Measurements from ENCODE around the gene C19orf47.

The C19orf47 gene

DNA sequence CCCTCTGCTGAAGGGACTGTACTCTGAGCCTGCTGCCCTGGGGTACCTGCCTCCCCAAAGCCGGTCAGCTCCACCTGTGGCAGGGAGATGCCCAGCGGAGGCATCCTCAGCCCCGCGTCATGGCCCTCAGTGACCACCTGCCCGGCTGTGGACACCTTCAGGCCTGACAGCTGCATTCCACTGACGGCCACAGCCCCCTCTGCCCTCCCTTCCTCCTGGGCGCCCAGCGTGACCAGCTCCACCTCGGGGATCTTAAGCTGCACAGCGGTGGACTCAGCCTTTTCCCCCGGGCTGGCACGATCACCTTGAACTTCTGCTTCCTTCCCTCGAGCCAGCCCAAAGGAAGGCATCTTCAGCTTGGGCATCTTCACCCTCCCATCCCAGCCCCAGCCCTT lies 46.6 kb upstream of the C19orf47 start:
- no peaks in the 10 kb centered on the region for H3K9me3 ChIP-seq (ENCODE audit: insufficient read depth, low read length)
- H3K27me3 ChIP-seq (ENCODE audit: low read depth, low read length), result peaks cover 27% of the 10 kb centered on the region
- no peaks in the 10 kb centered on the region for H3K4me1 ChIP-seq (ENCODE audit: low read length)
- H3K36me3 ChIP-seq (replicated peaks; ENCODE audit: low read depth, low read length), result no peaks in the 10 kb centered on the region
- TF ChIP-seq, protein P1, sequence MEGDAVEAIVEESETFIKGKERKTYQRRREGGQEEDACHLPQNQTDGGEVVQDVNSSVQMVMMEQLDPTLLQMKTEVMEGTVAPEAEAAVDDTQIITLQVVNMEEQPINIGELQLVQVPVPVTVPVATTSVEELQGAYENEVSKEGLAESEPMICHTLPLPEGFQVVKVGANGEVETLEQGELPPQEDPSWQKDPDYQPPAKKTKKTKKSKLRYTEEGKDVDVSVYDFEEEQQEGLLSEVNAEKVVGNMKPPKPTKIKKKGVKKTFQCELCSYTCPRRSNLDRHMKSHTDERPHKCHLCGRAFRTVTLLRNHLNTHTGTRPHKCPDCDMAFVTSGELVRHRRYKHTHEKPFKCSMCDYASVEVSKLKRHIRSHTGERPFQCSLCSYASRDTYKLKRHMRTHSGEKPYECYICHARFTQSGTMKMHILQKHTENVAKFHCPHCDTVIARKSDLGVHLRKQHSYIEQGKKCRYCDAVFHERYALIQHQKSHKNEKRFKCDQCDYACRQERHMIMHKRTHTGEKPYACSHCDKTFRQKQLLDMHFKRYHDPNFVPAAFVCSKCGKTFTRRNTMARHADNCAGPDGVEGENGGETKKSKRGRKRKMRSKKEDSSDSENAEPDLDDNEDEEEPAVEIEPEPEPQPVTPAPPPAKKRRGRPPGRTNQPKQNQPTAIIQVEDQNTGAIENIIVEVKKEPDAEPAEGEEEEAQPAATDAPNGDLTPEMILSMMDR (IDR thresholded peaks at IDR 0.05; ENCODE audit: low read depth, low read length), result no peak
- no peak for TF ChIP-seq EZH2phosphoT487 (IDR thresholded peaks at IDR 0.05; ENCODE audit: low read depth)
- no peaks in the 10 kb centered on the region for H4K20me1 ChIP-seq (ENCODE audit: insufficient read depth, low read length)
- no peak overlapping the region for H3K4me3 ChIP-seq (ENCODE audit: low read length)
- no peaks in the 10 kb centered on the region for H3K79me2 ChIP-seq (ENCODE audit: low read length)
- no peak overlapping the region for H3K27ac ChIP-seq (ENCODE audit: low read length)
- H2AFZ ChIP-seq (ENCODE audit: low read depth, low read length), result no peak overlapping the region
- H3K4me2 ChIP-seq (ENCODE audit: low read length), result no peak overlapping the region
- H3K9ac ChIP-seq (ENCODE audit: low read length), result no peak overlapping the region

DNA sequence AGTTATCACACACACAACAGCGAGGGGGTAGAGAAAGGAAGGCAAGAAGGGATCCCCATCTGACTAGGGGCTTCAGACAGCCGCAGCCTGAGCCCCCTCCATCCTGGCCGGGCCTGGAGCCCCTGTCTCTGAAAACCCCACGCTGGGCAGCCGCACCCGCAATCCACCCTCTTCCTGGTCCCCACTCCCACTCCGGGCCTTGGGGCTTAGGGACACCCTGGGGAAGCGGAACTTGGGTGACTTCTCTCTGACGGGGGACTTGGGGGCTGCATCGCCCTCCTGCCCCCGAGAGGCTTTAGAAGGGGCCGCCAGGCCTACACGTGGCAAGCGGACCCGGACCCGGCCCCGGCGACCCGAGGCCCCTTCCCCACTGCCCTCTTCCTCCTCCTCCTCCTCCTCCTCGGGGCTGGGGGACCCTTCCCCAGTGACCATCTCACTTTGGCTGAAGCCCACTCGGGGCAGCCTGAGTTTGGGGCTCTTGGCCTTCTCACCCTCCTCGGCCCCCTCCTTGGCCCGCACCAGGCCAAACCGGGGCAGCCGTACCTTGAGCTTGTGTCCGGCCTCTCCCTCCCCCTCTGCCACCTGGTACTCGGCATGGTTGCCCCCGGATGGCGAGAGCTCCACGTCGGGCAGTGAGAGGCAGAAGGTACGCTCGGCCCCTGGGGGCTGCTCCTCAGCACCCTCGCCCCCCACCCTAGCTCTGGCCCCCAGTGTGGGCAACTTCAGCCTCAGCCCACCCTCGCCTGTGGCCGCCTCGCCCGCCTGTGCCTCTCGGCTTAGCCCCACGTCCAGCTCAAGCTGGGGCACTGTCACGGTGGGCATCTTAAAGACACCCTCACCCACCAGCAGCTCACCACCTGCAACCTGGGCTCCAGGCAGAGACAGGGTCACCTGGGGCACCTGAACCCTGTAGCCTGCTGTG lies 46.0 kb upstream of the C19orf47 start:
- Histone ChIP-seq H4K20me1 (ENCODE audit: insufficient read depth, low read length) (no peaks in the 10 kb centered on the region), H3K27me3 (ENCODE audit: low read depth, low read length) (peaks cover 27% of the 10 kb centered on the region), H3K9ac (ENCODE audit: low read length) (no peak overlapping the region), H3K9me3 (ENCODE audit: insufficient read depth, low read length) (no peaks in the 10 kb centered on the region), H3K27ac (ENCODE audit: low read length) (no peak overlapping the region), H3K79me2 (ENCODE audit: low read length) (no peaks in the 10 kb centered on the region), H3K36me3 (replicated peaks; ENCODE audit: low read depth, low read length) (no peaks in the 10 kb centered on the region), H3K4me1 (ENCODE audit: low read length) (no peaks in the 10 kb centered on the region), H2AFZ (ENCODE audit: low read depth, low read length) (no peak overlapping the region), H3K4me3 (ENCODE audit: low read length) (no peak overlapping the region), H3K4me2 (ENCODE audit: low read length) (no peak overlapping the region)
- no peak for TF ChIP-seq EZH2phosphoT487 (IDR thresholded peaks at IDR 0.05; ENCODE audit: low read depth)
- TF ChIP-seq, protein P1 (IDR thresholded peaks at IDR 0.05; ENCODE audit: low read depth, low read length), result no peak

DNA sequence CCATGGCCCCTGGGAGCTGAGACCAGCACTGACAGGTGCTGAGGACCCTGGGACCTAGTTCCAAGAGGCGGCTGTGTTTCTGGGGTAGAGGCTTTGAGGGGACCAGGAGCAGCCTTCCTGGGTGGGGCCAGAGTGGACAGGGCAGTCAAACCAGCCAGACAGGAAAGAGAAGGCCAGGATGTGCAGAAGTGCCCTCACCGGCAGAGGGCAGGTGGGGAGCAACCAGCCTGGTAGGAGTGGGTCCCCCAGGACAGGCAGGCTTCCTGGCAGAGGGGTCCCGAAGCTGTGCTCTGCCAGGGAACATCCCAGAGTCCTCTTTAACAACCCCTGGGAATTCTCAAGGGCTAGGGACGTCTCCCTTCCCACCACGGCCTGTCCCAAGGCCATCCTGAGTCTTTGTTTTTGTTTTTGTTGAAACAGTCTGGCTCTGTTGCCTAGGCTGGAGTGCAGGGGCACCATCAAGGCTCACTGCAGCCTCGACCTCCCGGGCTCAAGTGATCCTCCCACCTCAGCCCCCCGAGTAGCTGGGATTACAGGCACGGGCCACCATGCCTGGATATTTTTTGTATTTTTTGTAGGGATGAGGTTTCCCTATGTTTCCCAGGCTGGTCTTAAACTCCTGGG lies 44.8 kb upstream of the C19orf47 start:
- Histone ChIP-seq H3K9me3 (ENCODE audit: insufficient read depth, low read length) (no peaks in the 10 kb centered on the region), H3K4me1 (ENCODE audit: low read length) (no peaks in the 10 kb centered on the region), H4K20me1 (ENCODE audit: insufficient read depth, low read length) (no peaks in the 10 kb centered on the region), H3K27ac (ENCODE audit: low read length) (no peak overlapping the region), H3K4me3 (ENCODE audit: low read length) (no peak overlapping the region), H2AFZ (ENCODE audit: low read depth, low read length) (no peak overlapping the region), H3K9ac (ENCODE audit: low read length) (no peak overlapping the region), H3K4me2 (ENCODE audit: low read length) (no peak overlapping the region), H3K36me3 (replicated peaks; ENCODE audit: low read depth, low read length) (no peaks in the 10 kb centered on the region), H3K27me3 (ENCODE audit: low read depth, low read length) (peaks cover 27% of the 10 kb centered on the region), H3K79me2 (ENCODE audit: low read length) (no peaks in the 10 kb centered on the region)
- TF ChIP-seq, protein P1 (IDR thresholded peaks at IDR 0.05; ENCODE audit: low read depth, low read length), result peak; percentile 34; the same call in 1 of the 2 replicates
- no peak for TF ChIP-seq EZH2phosphoT487 (IDR thresholded peaks at IDR 0.05; ENCODE audit: low read depth)

DNA sequence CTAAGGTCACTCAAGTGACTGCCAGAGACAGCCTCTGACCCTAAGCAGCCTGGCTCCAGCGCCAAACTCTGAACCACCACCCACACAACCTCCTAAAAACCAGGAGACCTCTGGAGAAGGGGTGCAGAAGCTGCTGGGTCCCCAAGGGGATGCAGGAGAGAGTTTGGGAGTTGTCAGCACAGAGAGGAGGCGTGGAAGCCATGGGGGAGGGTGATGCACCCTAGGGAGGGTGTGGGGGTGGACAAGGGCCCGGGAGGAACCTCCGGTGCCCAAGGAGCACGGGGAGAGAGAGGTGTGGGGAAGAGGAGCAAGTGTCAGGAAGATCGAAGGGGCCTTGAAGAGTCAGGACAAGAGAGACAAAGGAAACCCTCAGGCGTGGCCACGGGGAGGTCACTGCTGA lies 43.9 kb upstream of the C19orf47 start:
- Histone ChIP-seq H3K27ac (ENCODE audit: low read length) (no peak overlapping the region), H3K4me2 (ENCODE audit: low read length) (no peak overlapping the region), H3K9me3 (ENCODE audit: insufficient read depth, low read length) (no peaks in the 10 kb centered on the region), H3K27me3 (ENCODE audit: low read depth, low read length) (peaks cover 25% of the 10 kb centered on the region), H3K4me3 (ENCODE audit: low read length) (no peak overlapping the region), H3K4me1 (ENCODE audit: low read length) (no peaks in the 10 kb centered on the region), H3K9ac (ENCODE audit: low read length) (no peak overlapping the region), H3K79me2 (ENCODE audit: low read length) (no peaks in the 10 kb centered on the region), H2AFZ (ENCODE audit: low read depth, low read length) (no peak overlapping the region), H4K20me1 (ENCODE audit: insufficient read depth, low read length) (no peaks in the 10 kb centered on the region), H3K36me3 (replicated peaks; ENCODE audit: low read depth, low read length) (no peaks in the 10 kb centered on the region)
- no peak for TF ChIP-seq EZH2phosphoT487 (IDR thresholded peaks at IDR 0.05; ENCODE audit: low read depth)
- TF ChIP-seq, protein P1 (IDR thresholded peaks at IDR 0.05; ENCODE audit: low read depth, low read length), result no peak
